Ecto neural progenitor cell (in vitro differentiated cells): ENCODE measurements around the gene MAGEC2.

Source experiments
- DNase-seq: peaks from one replicate; pipeline ENCODE4 v3.0.0-alpha.2; 2018; ENCODE audit warnings: low spot score

Gene MAGEC2, protein sequence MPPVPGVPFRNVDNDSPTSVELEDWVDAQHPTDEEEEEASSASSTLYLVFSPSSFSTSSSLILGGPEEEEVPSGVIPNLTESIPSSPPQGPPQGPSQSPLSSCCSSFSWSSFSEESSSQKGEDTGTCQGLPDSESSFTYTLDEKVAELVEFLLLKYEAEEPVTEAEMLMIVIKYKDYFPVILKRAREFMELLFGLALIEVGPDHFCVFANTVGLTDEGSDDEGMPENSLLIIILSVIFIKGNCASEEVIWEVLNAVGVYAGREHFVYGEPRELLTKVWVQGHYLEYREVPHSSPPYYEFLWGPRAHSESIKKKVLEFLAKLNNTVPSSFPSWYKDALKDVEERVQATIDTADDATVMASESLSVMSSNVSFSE

GRCh38 chrX:142204522-142205433 is at the start of gene MAGEC2:
MAGEC2 (minus strand) TSS chrX:142205290; CDS start chrX:142203987, 1,303 bp downstream.
- DNase-seq: no peak

DNA sequence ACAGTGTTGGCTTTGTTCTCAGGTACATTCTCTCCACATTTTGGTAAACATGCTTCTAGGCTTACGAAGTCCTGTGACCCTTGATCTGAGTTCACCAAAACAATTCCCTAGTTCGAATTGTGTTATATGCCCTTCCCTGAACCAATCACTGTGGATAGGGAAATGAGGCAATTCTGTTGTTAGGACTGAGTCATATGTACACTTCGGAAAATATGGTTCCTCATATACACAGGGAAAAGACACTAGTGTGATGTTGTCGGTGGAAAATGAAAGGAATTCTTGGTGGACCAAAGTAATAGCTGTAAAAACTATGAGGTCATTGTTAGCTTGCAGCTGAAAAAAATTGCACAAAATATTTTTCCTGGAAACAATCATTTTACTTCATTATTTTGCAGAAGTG is 46.6 kb upstream of the MAGEC2 start:
- no peak for DNase-seq

DNA sequence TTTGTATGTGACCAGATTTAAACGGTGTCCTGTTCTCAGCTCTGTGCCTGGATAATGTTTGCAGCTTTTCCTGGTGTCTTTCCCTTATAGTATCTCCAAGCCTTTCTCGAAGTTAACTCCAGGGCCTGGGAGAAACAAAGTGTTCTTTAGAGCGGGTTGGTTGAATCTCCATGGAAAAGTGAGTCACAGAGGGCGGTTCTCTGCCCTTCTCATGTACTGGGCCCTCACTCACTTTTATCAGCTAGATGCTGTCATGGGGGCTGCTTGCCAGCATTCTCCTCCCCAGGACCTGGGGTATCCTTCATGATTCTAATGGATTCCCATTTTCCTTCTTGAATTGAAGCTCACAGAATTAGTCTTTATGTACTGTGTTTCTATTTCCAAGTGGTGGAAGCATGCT is 46.1 kb upstream of the MAGEC2 start:
- no peak for DNase-seq

GRCh38 chrX:142250502-142250901 is 45.4 kb upstream of the MAGEC2 start:
- no peak for DNase-seq

DNA sequence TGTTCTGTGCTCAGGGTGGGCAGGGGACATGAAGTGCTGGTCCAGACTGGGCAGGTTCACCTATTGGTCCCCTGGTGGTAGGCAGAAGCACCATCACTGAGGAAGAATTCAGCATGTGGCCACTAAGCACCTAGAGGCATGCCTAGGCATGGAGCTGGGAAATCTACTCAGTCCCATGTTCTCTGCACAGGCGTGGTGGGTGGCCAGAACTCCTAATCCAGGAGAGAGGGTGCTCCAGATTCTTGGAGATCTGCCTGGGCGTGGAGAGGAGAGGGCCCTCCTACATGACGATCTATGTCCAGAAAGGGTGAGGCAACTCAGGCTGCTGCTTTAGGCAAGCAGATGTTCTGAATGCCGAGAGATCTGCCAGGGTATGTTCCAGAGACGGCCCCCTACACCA is 44.6 kb upstream of the MAGEC2 start:
- DNase-seq: no peak

DNA sequence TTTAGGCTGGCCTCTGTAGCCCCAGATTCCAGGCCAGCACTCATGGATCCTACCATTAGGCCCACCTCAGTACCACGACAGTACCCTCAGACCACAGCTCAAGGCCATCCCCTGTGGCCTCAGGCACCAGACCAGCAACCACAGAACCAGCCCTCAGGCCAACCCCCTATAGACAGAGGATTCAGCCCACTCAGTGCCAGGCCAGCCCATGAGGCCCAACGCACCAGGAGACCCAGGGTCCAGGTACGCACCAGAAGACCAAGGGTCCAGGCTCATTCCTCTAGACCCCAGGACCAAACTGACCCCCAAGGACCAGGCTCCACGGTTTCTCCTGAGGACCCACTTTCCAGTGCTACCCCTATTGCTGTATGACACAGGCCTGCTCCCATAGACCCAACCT is 39.5 kb upstream of the MAGEC2 start:
- no peak for DNase-seq

DNA sequence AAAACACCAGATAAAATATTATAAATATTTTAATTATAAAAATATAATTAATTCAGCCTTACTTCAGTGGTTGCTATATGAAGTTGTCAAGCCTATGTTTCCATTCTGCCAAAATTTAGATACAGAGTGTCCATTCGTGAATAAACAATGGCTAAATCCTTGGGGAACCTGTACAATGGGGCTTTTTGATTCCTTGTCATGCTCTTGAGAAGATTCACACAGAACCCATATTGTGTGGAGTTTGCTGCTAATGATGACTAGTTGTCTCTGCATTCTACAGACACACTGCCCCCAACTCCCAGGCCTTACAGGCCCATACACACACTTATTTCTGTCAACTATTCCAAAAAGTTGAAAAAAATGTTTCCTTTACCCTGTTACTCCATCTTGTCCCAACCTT is 33.4 kb upstream of the MAGEC2 start:
- DNase-seq: no peak

DNA sequence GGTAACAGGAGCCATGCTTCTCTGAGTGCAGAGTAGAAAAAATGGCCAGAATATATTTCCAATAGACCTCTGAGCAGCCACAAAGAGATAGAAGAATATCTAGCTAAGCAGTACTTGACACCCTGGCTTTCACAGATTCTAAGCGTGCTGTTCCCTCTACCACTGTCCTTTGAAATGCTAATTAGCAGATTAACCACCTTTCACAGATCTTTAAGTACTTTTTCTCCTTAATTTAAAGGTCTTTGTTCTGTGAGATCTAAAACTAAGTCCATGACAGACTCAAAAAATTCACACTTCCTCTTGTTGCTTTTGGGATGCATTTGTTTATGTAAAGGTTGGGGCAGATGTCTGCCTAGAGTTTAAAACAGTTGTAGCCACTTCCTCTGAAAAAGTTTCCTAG is 28.3 kb upstream of the MAGEC2 start:
- no peak for DNase-seq

DNA sequence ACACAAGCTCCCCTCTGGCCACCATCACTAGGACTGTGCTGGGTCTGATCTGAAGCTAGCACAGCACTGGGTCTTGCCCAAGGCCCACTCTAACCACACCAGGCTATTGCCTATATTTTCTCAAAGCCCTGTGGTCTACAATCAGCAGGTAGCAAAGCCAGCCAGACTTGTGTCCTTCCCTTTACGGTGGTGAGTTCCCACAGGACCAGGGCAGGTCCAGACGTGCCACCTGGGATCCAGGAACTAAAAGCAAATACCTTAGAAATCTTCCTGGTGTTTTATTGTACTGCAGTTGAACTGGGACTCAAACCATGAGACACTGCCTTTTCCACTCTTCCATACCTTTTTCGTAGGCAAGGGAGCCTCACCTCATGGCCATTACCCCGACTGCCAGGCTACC is 9.0 kb upstream of the MAGEC2 start:
- DNase-seq: no peak

GRCh38 chrX:142201113-142201512 is 4.0 kb downstream of the MAGEC2 start:
- DNase-seq: no peak

DNA sequence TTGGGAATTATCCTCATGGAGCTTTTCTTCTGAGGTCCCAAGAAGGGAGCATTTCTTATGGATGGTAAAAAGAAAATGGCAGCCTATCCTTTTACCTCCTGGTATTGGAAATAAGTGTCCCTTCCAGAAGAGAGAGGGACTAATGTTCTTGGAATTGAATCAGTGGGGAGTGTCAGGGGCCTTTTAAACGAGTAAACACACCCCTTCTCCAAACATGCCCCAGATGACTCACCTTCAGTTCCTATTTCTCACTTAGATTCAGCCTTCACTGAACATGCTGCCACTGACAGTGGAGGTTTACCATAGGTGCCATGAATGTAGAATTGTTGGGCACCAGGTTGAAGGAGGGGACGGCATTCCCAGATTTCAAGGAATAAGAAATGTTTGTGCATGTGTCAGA is 19.0 kb downstream of the MAGEC2 start:
- no peak for DNase-seq

DNA sequence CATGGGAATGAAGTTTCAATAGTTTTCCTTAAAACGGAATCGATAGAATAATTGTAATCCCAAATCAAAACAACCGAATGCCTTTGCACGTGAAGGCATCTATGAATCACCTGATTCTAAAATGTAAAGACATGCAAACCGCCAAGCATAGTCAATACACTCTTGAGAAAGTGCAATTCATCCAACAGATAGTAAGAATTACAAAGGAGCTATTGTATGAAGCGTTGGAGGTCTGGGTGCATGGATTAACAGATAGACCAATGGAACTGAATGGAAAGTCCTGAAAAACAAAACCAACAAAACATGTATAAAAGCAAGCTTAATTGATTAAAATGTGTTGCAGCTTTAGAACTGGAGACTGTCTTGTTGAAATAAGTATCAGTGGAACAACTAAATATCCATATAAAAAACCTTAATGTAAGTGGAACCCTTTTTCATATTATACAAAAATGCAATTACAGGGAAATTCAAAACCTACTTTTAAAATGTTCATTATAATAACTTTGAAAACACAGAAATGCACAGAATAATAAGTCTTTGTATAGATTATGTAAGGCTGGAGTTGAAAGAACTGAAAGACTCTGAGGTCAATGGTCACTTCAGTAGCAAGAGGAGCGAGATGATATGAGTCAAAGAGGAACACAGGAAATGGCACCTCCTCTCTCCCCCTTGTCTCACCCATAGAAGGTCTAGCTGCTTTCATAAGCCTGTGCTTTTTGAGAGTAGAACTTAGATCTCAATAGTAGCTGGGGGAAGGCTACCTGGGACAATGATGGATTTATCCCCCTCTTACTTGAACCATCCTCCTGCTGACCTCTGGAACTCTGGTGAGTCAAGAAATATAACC is 20.1 kb downstream of the MAGEC2 start:
- DNase-seq: no peak

- peak; percentile 52 for DNase-seq
Measured at GRCh38 chrX:142156567-142156966, 48.5 kb downstream of the MAGEC2 start.
